GM13976 (cell line): Measurements from ENCODE around the gene PHAF1.
A peak's percentile ranks its signal among the peaks of the same experiment; 100 is the strongest.

Experiments
- DNase-seq: peaks from one replicate; pipeline ENCODE4 v3.0.0; 2012; ENCODE audit warnings: low spot score
- CTCF ChIP-seq: IDR thresholded peaks from 2 replicates; pipeline ENCODE4 v1.5.1; 2012; ENCODE audit warnings: borderline replicate concordance, mild to moderate bottlenecking; ENCODE audit not compliant: insufficient read depth; ENCODE audit errors: extremely low read depth, missing control alignments, control extremely low read depth
- in situ Hi-C: fragments of 300-500 bp; cut with MboI; formaldehyde crosslinking; loops from one replicate; pipeline ENCODE4 v1.12.0; 2022; ENCODE audit warnings: low sequenced_read_pairs, mixed read lengths, inconsistent platforms; ENCODE audit not compliant: unreplicated experiment

The PHAF1 gene

GRCh38 chr16:67109407-67110135, at the start of gene PHAF1:
Gene PHAF1, plus strand, starts transcription at chr16:67109941. Its CDS starts 235 bp downstream, at chr16:67110176.
- TF ChIP-seq CTCF: no peak
- in situ Hi-C loops: no loop called here
- DNase-seq: peak; percentile 100

- no peak for TF ChIP-seq CTCF
- DNase-seq: no peak
- in situ Hi-C loops: no loop called here
Observed at GRCh38 chr16:67063008-67063407, 46.7 kb upstream of the PHAF1 start.

- TF ChIP-seq CTCF: no peak
- no peak for DNase-seq
- in situ Hi-C loops: no loop called here
Observed at GRCh38 chr16:67068212-67068753, 41.5 kb upstream of the PHAF1 start.

- no peak for DNase-seq
- no peak for TF ChIP-seq CTCF
- in situ Hi-C loops: no loop called here
Observed at GRCh38 chr16:67071476-67072048, 38.2 kb upstream of the PHAF1 start.

GRCh38 chr16:67075331-67075730, 34.4 kb upstream of the PHAF1 start:
- DNase-seq: no peak
- no peak for TF ChIP-seq CTCF
- in situ Hi-C loops: no loop called here

- no peak for TF ChIP-seq CTCF
- in situ Hi-C loops: no loop called here
- no peak for DNase-seq
Observed at GRCh38 chr16:67077871-67078270, 31.9 kb upstream of the PHAF1 start.

- TF ChIP-seq CTCF: no peak
- in situ Hi-C loops: no loop called here
- DNase-seq: no peak
Observed at GRCh38 chr16:67082100-67082499, 27.6 kb upstream of the PHAF1 start.
